Measurements from ENCODE around the gene TEX55.

DNA sequence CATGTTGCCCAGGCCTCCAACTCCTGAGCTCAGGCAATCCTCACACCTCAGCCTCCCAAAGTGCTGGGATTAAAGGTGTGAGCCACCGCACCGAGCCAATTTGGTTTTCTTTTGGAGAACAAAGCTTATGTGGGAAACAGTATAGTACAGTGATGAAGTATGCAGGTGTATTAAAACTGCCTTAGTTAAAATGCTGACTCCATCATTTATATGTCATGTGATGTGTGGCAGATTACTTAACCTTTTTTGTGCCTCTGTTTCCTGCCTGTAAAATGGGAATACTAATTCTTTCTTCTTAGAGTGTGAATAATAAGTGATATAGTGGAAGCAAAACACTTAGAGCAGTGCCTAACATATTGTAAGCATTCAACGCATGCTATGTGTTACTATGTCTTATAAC is 48.0 kb upstream of the TEX55 start:
- no peak for TF ChIP-seq POLR2A (IDR thresholded peaks at IDR 0.05)
- TF ChIP-seq, protein P1, sequence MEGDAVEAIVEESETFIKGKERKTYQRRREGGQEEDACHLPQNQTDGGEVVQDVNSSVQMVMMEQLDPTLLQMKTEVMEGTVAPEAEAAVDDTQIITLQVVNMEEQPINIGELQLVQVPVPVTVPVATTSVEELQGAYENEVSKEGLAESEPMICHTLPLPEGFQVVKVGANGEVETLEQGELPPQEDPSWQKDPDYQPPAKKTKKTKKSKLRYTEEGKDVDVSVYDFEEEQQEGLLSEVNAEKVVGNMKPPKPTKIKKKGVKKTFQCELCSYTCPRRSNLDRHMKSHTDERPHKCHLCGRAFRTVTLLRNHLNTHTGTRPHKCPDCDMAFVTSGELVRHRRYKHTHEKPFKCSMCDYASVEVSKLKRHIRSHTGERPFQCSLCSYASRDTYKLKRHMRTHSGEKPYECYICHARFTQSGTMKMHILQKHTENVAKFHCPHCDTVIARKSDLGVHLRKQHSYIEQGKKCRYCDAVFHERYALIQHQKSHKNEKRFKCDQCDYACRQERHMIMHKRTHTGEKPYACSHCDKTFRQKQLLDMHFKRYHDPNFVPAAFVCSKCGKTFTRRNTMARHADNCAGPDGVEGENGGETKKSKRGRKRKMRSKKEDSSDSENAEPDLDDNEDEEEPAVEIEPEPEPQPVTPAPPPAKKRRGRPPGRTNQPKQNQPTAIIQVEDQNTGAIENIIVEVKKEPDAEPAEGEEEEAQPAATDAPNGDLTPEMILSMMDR (IDR thresholded peaks at IDR 0.05 in 8 of 11, conservative IDR thresholded peaks at IDR 0.05 in 3 of 11), result no peak

Data from spleen (tissue), 7 donors.